HG02642 (cell line): ENCODE data around the gene TNRC18.
"Not testable (repeated sequence)": the region's sequence is repeated elsewhere in the genome, so short reads cannot be mapped to it uniquely, and the experiment has no call there.

ENCODE experiments used
- ATAC-seq: cut with Tn5 transposase; IDR thresholded peaks from one replicate; pipeline ENCODE4 v1.9.1; 2021; ENCODE audit warnings: mild to moderate bottlenecking; ENCODE audit not compliant: unreplicated experiment, poor library complexity

TNRC18 gene

DNA sequence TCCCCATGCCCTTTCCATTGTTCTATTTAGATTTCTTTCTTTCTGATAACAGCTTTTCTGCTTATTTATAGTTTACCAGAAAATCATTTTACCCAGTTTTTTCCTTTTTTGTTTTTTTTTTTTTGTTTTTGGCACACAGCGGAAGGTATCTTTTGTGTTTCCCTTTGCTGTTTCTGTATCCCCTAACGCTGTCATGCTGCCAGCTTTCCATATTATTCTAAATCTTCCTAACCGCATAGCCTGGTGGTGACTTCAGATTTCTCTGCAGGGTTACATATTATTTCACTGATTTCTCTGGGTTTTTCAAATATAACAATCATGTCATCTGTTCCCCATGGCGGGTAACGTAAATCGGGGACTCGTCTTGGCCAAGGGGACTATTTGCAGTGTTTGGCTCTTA lies 144.9 kb downstream of the TNRC18 start:
- no peak for ATAC-seq

DNA sequence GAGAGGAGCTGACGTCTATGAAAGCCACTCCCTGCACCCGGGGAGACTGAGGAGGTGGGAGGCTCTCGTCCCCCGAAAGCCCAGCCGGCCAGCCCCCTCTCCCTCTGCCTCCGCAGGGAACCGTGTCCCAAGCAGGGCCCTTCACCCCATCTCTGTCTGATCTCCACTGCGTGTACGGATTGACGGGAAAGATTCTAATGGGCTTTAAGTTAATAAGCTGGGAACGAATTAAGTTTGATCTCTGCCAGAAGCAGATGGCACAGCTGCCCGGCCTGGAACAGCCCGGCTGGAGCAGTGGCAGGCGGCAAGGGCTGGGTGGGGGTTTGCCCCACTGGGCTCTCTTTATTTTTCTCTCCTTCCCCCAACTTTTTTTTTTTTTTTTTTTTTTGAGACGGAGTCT lies 147.0 kb downstream of the TNRC18 start:
- ATAC-seq = no peak

DNA sequence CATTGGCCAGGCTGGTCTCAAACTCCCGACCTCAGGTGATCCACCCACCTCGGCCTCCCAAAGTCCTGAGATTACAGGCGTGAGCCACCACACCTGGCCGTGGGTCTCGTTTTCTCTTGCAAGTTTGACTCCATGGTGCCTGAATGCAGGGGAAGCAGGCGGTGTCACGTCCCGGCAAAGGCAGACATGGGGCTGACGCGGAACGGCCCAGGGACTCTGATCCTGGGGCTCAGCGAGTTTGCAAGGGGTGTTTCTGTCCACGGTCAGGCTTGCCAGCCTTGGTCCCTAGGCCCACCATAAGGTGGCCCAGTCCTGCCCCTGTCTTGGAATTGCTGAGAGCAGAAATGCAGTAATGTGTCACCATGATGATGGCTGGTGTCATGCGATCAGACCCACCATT lies 147.5 kb downstream of the TNRC18 start:
- not testable (repeated sequence) for ATAC-seq

DNA sequence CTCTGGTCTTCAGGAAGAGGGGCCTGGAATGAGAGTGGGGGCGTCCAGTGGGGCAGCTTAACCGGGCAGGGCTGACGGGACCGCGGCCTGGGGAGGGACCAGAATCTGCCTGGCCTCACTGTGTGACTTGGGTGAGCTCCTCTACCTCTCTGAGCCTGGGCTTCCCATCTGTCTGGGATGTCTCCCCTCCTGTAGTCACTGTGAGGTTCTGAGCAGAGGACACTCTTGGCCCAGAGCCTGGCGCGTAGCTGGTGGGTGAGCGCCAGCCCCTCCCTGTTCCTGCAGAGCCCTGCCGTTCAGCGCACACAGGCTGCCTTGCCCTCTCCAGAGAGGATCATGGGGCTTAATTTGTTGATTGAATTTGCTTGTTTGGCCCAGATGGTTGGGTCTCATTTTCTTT lies 148.1 kb downstream of the TNRC18 start:
- ATAC-seq = not testable (repeated sequence)

DNA sequence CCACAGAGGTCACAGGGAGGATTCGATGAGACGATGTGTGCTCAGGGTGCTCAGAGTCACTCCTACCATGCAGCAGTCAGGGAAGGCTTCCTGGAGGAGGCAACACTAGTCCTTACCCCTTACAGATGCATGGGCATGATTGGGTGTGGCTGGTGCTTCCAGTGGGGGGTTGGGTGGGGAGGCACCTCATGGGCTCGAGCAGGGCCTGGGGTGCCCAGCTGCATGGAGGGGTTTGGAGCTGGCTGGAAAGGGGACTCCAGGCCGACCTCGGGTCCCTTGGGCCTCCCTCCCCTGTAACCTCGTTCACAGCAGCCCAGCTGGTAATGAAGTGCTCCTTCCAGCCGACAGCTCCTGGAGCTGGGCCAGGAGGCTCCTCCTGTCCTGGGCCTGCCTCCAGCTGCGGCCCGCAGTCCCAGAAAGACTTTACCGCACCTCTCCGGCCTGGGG lies 148.6 kb downstream of the TNRC18 start:
- not testable (repeated sequence) for ATAC-seq

DNA sequence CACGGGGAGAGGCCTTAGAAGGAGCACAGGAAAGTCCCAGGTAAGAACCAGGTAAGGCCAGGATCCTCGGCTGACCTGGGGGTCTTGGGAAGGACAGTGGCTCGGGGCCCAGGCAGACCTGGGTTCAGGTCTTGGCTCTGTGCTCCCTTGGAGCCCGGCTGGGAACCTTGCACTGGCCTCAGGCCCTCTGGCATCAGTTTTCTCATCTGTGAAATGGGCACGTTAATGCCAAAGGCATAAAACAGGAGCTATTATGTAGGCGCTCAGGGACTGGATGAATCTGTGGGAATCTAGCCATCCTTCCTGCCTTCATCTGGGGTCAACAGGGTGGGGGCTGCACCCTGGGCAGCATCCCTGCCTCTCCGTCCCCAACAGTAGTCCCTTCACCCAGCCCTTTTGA lies 149.2 kb downstream of the TNRC18 start:
- no peak for ATAC-seq

DNA sequence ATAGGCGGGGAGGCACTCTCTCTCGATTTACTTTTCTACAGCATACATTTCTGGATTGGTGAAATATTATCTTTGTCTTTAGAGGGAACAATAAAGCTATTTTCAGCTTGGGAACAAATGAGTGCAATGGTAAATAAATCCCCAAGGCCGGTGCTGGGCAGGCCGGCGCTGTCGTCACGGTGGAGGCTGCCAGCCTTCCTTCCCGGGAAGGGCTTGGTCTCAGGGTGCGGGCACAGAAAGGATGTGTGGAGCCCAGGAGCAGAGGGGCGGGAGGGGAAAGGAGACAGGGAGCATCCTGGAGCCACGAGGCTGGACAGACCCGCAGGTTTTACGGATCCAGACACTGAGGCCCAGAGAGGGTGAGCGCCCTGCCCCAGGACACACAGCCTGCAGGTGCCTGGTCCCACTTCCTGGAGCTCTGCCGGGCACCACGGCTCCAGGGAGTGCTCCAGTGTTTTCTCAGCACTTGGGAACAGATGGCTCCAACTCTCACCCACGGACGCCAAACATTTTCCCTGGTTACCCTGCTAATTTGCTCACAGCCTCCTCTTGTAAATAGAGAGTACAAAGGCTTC lies 149.7 kb downstream of the TNRC18 start:
- not testable (repeated sequence) for ATAC-seq

DNA sequence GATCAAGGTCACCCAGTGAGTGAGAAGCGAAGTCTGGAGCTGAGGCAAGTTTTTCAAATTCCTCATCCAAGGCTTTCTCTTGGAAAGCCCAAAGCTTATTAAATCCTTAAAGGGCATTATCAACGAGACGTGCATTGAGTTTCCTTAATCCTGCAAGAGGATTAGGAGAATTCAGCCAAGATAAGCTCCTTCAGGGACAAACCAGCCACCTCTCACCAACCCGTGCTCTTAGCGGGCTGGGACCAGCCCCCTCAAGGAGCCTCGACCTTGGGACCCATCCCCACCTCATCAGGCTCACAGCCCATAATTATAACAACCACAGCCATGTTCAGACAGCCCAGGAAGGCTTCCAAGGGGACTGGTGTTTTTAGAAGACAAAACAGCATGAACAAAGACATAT lies 152.8 kb downstream of the TNRC18 start:
- ATAC-seq = no peak

DNA sequence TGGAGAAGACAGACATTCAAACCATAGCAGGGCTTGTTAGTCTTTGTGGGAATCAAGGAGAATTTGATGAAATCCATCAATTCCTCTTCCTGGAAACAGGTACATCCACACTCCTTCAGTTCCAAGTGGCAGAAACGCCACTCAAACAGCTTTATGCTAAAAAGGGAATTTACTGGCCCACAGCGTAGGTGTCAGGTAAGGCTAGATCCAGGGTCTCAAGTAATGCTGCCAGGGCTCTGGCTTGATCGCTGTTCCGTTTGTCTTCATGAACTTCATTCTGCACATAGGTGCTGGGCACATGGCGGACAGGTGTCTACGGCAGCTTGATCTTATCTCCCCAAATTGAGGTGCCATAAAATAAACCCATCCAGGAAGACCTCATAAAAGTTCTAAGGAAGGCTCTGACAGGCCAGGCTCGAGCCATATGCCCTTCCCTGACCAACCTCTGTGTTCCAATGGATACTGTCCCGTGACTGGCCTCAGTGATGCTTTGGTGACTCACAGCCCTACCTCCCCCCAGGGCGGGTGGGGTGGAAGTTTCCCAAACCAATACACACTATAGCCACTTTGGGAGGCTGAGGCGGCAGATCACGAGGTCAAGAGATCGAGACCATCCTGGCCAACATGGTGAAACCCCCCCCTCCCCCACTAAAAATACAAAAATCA lies 153.5 kb downstream of the TNRC18 start:
- not testable (repeated sequence) for ATAC-seq

DNA sequence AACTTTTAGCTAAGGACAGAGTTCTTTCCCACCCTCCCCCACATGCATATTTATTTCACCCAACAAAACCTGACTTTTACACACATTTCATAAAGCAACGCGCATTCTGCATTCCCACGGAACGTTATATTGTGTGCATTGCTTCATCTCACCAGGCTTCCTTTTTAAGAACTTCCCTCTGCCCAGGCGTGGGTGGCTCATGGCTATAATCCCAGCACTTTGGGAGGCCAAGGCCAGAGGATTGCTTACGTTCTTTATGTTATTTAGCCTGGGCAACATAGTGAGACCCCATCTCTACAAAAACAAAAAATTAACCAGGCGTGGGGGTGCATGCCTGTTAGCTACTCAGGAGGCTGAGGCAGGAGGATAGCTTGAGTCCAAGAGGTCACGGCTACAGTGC lies 155.8 kb downstream of the TNRC18 start:
- not testable (repeated sequence) for ATAC-seq

DNA sequence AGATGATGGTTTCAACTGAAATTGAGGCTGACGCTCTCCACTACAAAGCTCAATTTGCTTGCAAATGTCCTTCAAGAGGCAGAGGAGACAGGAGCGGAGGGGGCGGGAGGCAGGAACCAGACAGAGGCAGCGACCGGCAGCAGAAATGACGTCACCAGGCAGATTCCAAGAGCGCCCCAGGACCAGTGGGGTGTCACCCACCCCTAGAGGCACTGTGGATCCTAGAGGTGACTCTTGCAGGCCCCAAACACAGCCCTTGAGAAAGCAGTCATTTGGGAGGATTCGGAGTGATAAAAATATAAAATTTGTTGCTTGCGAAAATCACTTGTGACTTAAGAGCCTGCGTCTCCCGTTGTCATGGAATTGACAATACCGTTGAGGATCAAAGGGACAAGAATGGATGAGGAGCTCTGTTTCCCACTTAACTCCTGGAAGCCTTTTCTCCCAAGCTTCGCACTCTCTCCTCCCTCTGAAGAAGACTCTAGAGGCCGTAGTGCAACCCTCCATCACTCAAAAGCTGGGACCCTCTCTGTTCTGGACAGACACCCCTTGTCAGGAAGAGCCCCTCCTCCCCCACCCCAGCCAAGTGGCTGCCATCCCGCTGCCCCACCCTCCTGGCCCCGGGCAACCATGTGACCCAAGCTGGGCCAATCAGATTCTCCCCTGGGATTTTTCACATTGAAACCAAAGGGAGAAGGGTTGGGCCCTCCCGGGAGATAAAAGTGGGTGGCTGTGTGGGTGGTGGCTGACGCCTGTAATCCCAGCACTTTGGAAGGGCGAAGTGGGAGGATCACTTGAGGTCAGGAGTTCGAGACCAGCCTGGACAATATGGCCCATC lies 157.2 kb downstream of the TNRC18 start:
- no peak for ATAC-seq

DNA sequence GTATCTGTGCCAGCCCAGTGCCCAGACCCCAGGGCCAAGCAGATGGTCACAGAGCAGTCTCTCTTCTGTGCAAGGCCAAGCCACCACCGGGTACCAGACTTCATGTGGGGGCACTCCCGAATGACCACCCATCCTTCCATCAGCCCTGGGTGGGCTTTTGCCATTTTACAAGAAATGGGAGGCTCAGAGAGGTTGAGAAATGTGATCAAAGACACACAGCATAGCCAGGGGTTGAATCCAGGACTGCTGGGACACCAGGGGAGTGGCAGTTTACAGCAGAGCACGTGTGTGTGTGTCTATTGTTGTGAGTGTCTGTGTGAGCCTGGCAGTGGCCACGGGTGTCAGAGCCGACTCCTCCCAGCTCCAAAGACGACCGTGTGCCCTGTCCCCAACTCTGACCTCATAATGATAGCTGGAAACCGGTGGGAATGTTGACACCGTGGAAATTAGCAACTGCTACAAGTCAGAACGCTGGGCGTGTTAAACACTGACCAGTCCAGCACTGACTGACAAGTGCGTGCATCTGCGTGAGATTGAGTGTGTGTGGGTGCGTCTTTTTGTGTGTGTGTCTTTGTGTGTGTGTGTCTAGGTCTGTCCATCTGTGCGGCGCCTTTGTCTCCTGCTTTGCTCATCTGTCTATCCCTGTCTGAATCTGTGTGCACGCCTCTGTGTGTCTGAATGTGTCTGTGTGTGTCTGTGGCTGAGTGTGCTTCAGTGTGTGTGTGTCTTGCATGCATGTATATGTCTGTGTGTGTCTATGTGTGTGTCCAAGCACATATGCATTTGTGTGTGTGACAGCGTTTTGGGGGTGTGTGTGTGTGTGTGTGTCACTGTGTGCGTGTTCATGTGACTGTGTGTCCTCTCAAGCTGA lies 158.1 kb downstream of the TNRC18 start:
- ATAC-seq = no peak

DNA sequence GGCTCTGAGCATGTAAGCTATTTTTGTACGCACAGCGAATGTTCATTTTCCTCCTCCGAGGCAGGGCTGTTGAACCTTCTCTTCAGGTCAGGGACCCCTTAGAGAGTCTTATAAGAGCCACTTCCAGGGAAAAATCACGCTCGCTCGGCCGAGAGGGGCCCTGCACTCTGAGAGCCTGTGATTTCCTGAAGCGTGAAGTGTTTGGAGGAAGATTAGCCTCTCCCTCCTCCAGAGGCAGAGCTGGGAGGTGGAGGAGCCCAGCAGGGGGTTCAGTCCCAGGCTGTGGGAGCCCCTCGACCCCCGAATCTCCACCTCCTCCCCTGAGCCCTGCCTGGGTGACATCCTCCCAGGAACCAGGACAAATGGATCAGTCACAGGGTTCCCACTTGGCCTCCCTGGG lies 160.6 kb downstream of the TNRC18 start:
- not testable (repeated sequence) for ATAC-seq

DNA sequence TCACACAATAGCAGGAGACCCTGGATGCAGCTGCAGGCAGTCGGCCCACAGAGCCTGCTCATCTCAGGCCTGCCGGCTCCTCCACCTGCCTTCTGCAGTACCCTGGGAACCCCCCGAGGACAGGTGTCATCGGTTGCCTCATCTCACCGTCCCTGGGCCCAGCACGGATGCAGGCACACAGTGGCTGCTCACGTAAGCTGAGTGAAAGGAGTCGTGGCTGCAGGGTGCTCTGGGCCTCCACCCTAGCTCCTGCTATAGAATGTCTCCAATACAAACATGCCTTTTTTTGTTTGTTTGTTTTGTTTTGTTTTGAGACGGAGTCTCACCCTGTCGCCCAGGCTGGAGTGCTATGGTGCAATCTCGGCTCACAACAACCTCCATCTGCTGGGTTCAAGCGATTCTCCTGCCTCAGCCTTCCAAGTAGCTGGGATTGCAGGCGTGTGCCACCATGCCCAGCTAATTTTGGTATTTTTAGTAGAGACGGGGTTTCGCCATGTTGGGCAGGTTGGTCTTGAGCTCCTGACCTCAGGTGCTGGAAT lies 163.0 kb downstream of the TNRC18 start:
- not testable (repeated sequence) for ATAC-seq
